ENCODE results near the gene NLRP9.

GRCh38 chr19:55687281-55688201, 50.7 kb downstream of the NLRP9 start:
- TF ChIP-seq ELK1 (IDR thresholded peaks at IDR 0.05; ENCODE audit: borderline replicate concordance, low read depth, low read length), result no peak
- no peak for TF ChIP-seq CTCF (conservative IDR thresholded peaks at IDR 0.05; ENCODE audit: low read depth, low read length)
- TF ChIP-seq RCOR1 (IDR thresholded peaks at IDR 0.05; ENCODE audit: insufficient replicate concordance, low read length), result no peak
- no peak for TF ChIP-seq POLR2A (IDR thresholded peaks at IDR 0.05; ENCODE audit: low read depth, low read length)
- TF ChIP-seq SMC3 (IDR thresholded peaks at IDR 0.05; ENCODE audit: low read depth, low read length), result no peak
- no peak for TF ChIP-seq MAFK (IDR thresholded peaks at IDR 0.05; ENCODE audit: low read depth, low read length)
- no peak for TF ChIP-seq BHLHE40 (IDR thresholded peaks at IDR 0.05; ENCODE audit: low read depth, low read length)
- TF ChIP-seq CEBPB (IDR thresholded peaks at IDR 0.05; ENCODE audit: low read depth, low read length), result no peak

Measured in IMR-90 (cell line).